Mucosa of stomach (tissue), 1 donor: ENCODE data around the gene MGAT4B.

Source experiments
- H3K27me3 ChIP-seq: one replicate; pipeline ENCODE4 v1.7.0; 2013; ENCODE audit warnings: mild to moderate bottlenecking, low read length; ENCODE audit not compliant: control insufficient read depth, insufficient read depth
- H3K36me3 ChIP-seq: one replicate; pipeline ENCODE4 v1.7.0; 2013; ENCODE audit warnings: low read length; ENCODE audit not compliant: control insufficient read depth, insufficient read depth
- H3K4me1 ChIP-seq: one replicate; pipeline ENCODE4 v1.7.0; 2013; ENCODE audit warnings: mild to moderate bottlenecking, low read length; ENCODE audit not compliant: control insufficient read depth, insufficient read depth
- H3K4me3 ChIP-seq: one replicate; pipeline ENCODE4 v1.7.0; 2013; ENCODE audit warnings: low read length
- H3K9ac ChIP-seq: one replicate; pipeline ENCODE4 v1.7.0; 2013; ENCODE audit warnings: mild to moderate bottlenecking, low read length, moderate library complexity
- H3K9me3 ChIP-seq: one replicate; pipeline ENCODE4 v1.7.0; 2013; ENCODE audit warnings: mild to moderate bottlenecking, low read length, moderate library complexity; ENCODE audit not compliant: control insufficient read depth
- donor health status: Pancreatic carcinoma.

The MGAT4B gene

GRCh38 chr5:179767496-179768100 lies 39.1 kb downstream of the MGAT4B start:
- Histone ChIP-seq H3K4me1 (peaks cover 15% of the 10 kb centered on the region), H3K27me3 (no peaks in the 10 kb centered on the region), H3K36me3 (peaks cover 20% of the 10 kb centered on the region), H3K9ac (no peak overlapping the region), H3K4me3 (no peak overlapping the region), H3K9me3 (no peaks in the 10 kb centered on the region)

- peaks cover 22% of the 10 kb centered on the region for H3K4me1 ChIP-seq
- H3K36me3 ChIP-seq = peaks cover 15% of the 10 kb centered on the region
- H3K9me3 ChIP-seq = no peaks in the 10 kb centered on the region
- no peak overlapping the region for H3K9ac ChIP-seq
- H3K27me3 ChIP-seq = no peaks in the 10 kb centered on the region
- H3K4me3 ChIP-seq = no peak overlapping the region
Measured at GRCh38 chr5:179766726-179767455, 39.8 kb downstream of the MGAT4B start.

GRCh38 chr5:179766021-179766725 lies 40.5 kb downstream of the MGAT4B start:
- Histone ChIP-seq H3K27me3 (no peaks in the 10 kb centered on the region), H3K4me3 (no peak overlapping the region), H3K9ac (no peak overlapping the region), H3K4me1 (peaks cover 28% of the 10 kb centered on the region), H3K36me3 (peaks cover 10% of the 10 kb centered on the region), H3K9me3 (no peaks in the 10 kb centered on the region)

- no peaks in the 10 kb centered on the region for H3K9me3 ChIP-seq
- peaks cover 28% of the 10 kb centered on the region for H3K4me1 ChIP-seq
- H3K9ac ChIP-seq = no peak overlapping the region
- H3K4me3 ChIP-seq = no peak overlapping the region
- no peaks in the 10 kb centered on the region for H3K27me3 ChIP-seq
- peaks cover 10% of the 10 kb centered on the region for H3K36me3 ChIP-seq
Measured at GRCh38 chr5:179765400-179765799, 41.3 kb downstream of the MGAT4B start.

GRCh38 chr5:179764056-179764455 lies 42.6 kb downstream of the MGAT4B start:
- no peak overlapping the region for H3K4me3 ChIP-seq
- no peaks in the 10 kb centered on the region for H3K9me3 ChIP-seq
- H3K36me3 ChIP-seq = peaks cover 10% of the 10 kb centered on the region
- no peak overlapping the region for H3K9ac ChIP-seq
- H3K27me3 ChIP-seq = no peaks in the 10 kb centered on the region
- peaks cover 37% of the 10 kb centered on the region for H3K4me1 ChIP-seq

- Histone ChIP-seq H3K9me3 (no peaks in the 10 kb centered on the region), H3K4me3 (no peak overlapping the region), H3K4me1 (peaks cover 37% of the 10 kb centered on the region), H3K36me3 (peaks cover 10% of the 10 kb centered on the region), H3K9ac (no peak overlapping the region), H3K27me3 (no peaks in the 10 kb centered on the region)
Measured at GRCh38 chr5:179763215-179763945, 43.3 kb downstream of the MGAT4B start.

- Histone ChIP-seq H3K27me3 (no peaks in the 10 kb centered on the region), H3K4me3 (no peak overlapping the region), H3K9ac (no peak overlapping the region), H3K4me1 (peaks cover 37% of the 10 kb centered on the region), H3K9me3 (no peaks in the 10 kb centered on the region), H3K36me3 (peaks cover 10% of the 10 kb centered on the region)
Measured at GRCh38 chr5:179762781-179763176, 43.9 kb downstream of the MGAT4B start.

GRCh38 chr5:179762079-179762780 lies 44.4 kb downstream of the MGAT4B start:
- H3K27me3 ChIP-seq = no peaks in the 10 kb centered on the region
- H3K4me3 ChIP-seq = no peak overlapping the region
- no peaks in the 10 kb centered on the region for H3K9me3 ChIP-seq
- peaks cover 10% of the 10 kb centered on the region for H3K36me3 ChIP-seq
- H3K9ac ChIP-seq = no peak overlapping the region
- H3K4me1 ChIP-seq = peaks cover 37% of the 10 kb centered on the region

GRCh38 chr5:179759581-179760551 lies 46.8 kb downstream of the MGAT4B start:
- H3K9me3 ChIP-seq = no peaks in the 10 kb centered on the region
- H3K9ac ChIP-seq = no peak overlapping the region
- no peaks in the 10 kb centered on the region for H3K36me3 ChIP-seq
- peaks cover 36% of the 10 kb centered on the region for H3K4me1 ChIP-seq
- no peaks in the 10 kb centered on the region for H3K27me3 ChIP-seq
- no peak overlapping the region for H3K4me3 ChIP-seq

GRCh38 chr5:179758955-179759354 lies 47.7 kb downstream of the MGAT4B start:
- Histone ChIP-seq H3K4me1 (peaks cover 45% of the 10 kb centered on the region), H3K4me3 (no peak overlapping the region), H3K9ac (no peak overlapping the region)

GRCh38 chr5:179755022-179755421 lies 51.6 kb downstream of the MGAT4B start:
- Histone ChIP-seq H3K27me3 (no peaks in the 10 kb centered on the region), H3K4me3 (no peak overlapping the region), H3K9me3 (no peaks in the 10 kb centered on the region), H3K4me1 (peaks cover 22% of the 10 kb centered on the region), H3K36me3 (no peaks in the 10 kb centered on the region), H3K9ac (no peak overlapping the region)

More at GRCh38 chr5:179758955-179759354, 47.7 kb downstream of the MGAT4B start:
- no peaks in the 10 kb centered on the region for H3K36me3 ChIP-seq
- H3K9me3 ChIP-seq = no peaks in the 10 kb centered on the region
- H3K27me3 ChIP-seq = no peaks in the 10 kb centered on the region
